DND-41 (cell line): ENCODE data around the gene TYRO3.

ENCODE experiments used
- ATAC-seq: fragments of 200-7000 bp; cut with Tn5 transposase; 3 replicates; pipeline ENCODE4 v1.9.1; 2021; ENCODE audit warnings: low read depth; ENCODE audit not compliant: insufficient read depth
- DNase-seq: peaks from one replicate; pipeline ENCODE4 v3.0.0-alpha.2; 2020
- H2AFZ ChIP-seq: 2 replicates; pipeline ENCODE4 v1.6.0; 2012; ENCODE audit warnings: low read depth, low read length
- H3K27ac ChIP-seq: 2 replicates; pipeline ENCODE4 v1.5.1; 2012; ENCODE audit warnings: low read length, inconsistent platforms
- H3K27me3 ChIP-seq: fragments of 200-600 bp; sonication (generic); 2 replicates; pipeline ENCODE4 v1.6.0; 2012; ENCODE audit warnings: low read length, mild to moderate bottlenecking, inconsistent platforms; ENCODE audit not compliant: insufficient read depth, poor library complexity
- H3K36me3 ChIP-seq: 2 replicates; pipeline ENCODE4 v1.5.1; 2012; ENCODE audit warnings: low read length, inconsistent platforms; ENCODE audit not compliant: insufficient read depth
- H3K4me1 ChIP-seq: 2 replicates; pipeline ENCODE4 v1.5.1; 2012; ENCODE audit warnings: mild to moderate bottlenecking, low read length; ENCODE audit not compliant: insufficient read depth
- H3K4me2 ChIP-seq: 2 replicates; pipeline ENCODE4 v1.6.0; 2012; ENCODE audit warnings: mild to moderate bottlenecking, moderate library complexity, low read length, inconsistent platforms; ENCODE audit not compliant: insufficient read depth
- H3K4me3 ChIP-seq, 2 experiments: fragments of 200-600 bp in 1 of 2; shearing (Covaris generic) in 1 of 2; 2 replicates each; pipeline ENCODE4 v1.5.1; 2012 to 2016; ENCODE audit warnings: inconsistent platforms in 2 of 2, low read length in 2 of 2, mild to moderate bottlenecking in 2 of 2, low read depth in 1 of 2, moderate library complexity in 1 of 2
- H3K79me2 ChIP-seq: 2 replicates; pipeline ENCODE4 v1.6.0; 2012; ENCODE audit warnings: low read length, inconsistent platforms; ENCODE audit not compliant: insufficient read depth
- H3K9ac ChIP-seq: 2 replicates; pipeline ENCODE4 v1.6.0; 2012; ENCODE audit warnings: low read depth, mild to moderate bottlenecking, inconsistent platforms, low read length, moderate library complexity
- H3K9me3 ChIP-seq: 2 replicates; pipeline ENCODE4 v1.5.1; 2012; ENCODE audit warnings: low read length, moderate library complexity, mild to moderate bottlenecking, inconsistent platforms; ENCODE audit not compliant: insufficient read depth, severe bottlenecking
- H4K20me1 ChIP-seq: 2 replicates; pipeline ENCODE4 v1.6.0; 2012; ENCODE audit warnings: low read length; ENCODE audit not compliant: insufficient read depth
- CTCF ChIP-seq: IDR thresholded peaks from 2 replicates; pipeline ENCODE4 v1.5.1; 2012; ENCODE audit warnings: borderline replicate concordance, low read length, moderate library complexity, mild to moderate bottlenecking; ENCODE audit not compliant: poor library complexity, severe bottlenecking; ENCODE audit errors: extremely low read depth
- EZH2 ChIP-seq: IDR thresholded peaks from 3 replicates; pipeline ENCODE4 v1.6.1; 2012; ENCODE audit warnings: borderline replicate concordance, low read depth, mild to moderate bottlenecking, moderate library complexity, low read length, inconsistent platforms; ENCODE audit not compliant: severe bottlenecking

Gene TYRO3

GRCh38 chr15:41599061-41599460 is 40.0 kb downstream of the TYRO3 start:
- Histone ChIP-seq H3K4me1 (peaks cover 7% of the 10 kb centered on the region), H3K9ac (no peak overlapping the region), H3K27me3 (no peaks in the 10 kb centered on the region), H4K20me1 (no peaks in the 10 kb centered on the region), H3K4me3 (no peak overlapping the region), H3K27ac (no peak overlapping the region), H3K4me2 (no peak overlapping the region), H3K9me3 (peaks cover 4% of the 10 kb centered on the region), H3K36me3 (no peaks in the 10 kb centered on the region), H2AFZ (no peak overlapping the region), H3K79me2 (no peaks in the 10 kb centered on the region)
- ATAC-seq (no peak), DNase-seq (no peak)
- TF ChIP-seq CTCF: no peak

DNA sequence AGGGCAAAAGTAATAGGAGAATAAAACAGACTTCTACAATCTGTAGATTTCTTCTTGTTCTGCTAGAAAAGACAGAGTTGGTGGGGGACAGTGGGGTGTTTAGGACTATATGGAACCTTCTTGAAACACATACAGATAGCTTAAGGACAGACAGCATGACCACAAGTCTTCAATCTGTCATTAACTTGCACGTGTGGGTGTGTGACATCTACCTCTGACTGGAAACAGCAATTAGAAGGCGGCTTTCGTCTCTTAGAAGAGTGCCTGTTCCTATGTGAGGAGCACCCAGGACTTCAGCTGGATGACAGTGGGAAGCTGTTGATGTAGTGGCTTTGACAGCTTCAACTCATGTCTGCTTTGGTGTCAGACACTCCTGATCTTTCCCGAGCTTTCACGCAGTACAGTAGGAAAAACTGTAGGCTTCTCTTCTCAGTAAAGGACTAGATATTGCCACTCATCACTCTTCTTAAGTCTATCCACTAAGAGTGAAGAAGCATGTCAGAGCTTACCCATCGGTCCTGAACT is 44.5 kb downstream of the TYRO3 start:
- Histone ChIP-seq H3K4me3 (no peak overlapping the region), H3K79me2 (no peaks in the 10 kb centered on the region), H4K20me1 (no peaks in the 10 kb centered on the region), H3K4me1 (peaks cover 13% of the 10 kb centered on the region), H3K36me3 (no peaks in the 10 kb centered on the region), H3K9me3 (peaks cover 4% of the 10 kb centered on the region), H3K27ac (no peak overlapping the region), H3K4me2 (no peak overlapping the region), H3K9ac (no peak overlapping the region), H3K27me3 (no peaks in the 10 kb centered on the region), H2AFZ (peak overlapping the region; percentile 13; the same call in 1 of the 2 replicates)
- ATAC-seq: no peak
- DNase-seq: no peak
- no peak for TF ChIP-seq EZH2
- TF ChIP-seq CTCF: no peak

GRCh38 chr15:41603941-41604911 is 45.2 kb downstream of the TYRO3 start:
- peak; percentile 95 for ATAC-seq

More at GRCh38 chr15:41603941-41604911, 45.2 kb downstream of the TYRO3 start:
- H3K9ac ChIP-seq: no peak overlapping the region
- peaks cover 13% of the 10 kb centered on the region for H3K4me1 ChIP-seq
- no peak overlapping the region for H3K4me3 ChIP-seq
- H3K4me2 ChIP-seq: peak overlapping the region; percentile 6; the same call in 1 of the 2 replicates
- no peaks in the 10 kb centered on the region for H4K20me1 ChIP-seq
- H3K27ac ChIP-seq: no peak overlapping the region
- H3K79me2 ChIP-seq: no peaks in the 10 kb centered on the region
- TF ChIP-seq CTCF (peak; percentile 77), EZH2 (no peak)
- peaks cover 4% of the 10 kb centered on the region for H3K9me3 ChIP-seq
- no peaks in the 10 kb centered on the region for H3K36me3 ChIP-seq
- no peaks in the 10 kb centered on the region for H3K27me3 ChIP-seq
- peak; percentile 66 for DNase-seq
- peak overlapping the region; percentile 13 for H2AFZ ChIP-seq
